ENCODE measurements around the gene MEI4.
A peak's percentile ranks its signal among the peaks of the same experiment; 100 is the strongest.
"Not testable (repeated sequence)": the region's sequence is repeated elsewhere in the genome, so short reads cannot be mapped to it uniquely, and the experiment has no call there.

The MEI4 gene, protein sequence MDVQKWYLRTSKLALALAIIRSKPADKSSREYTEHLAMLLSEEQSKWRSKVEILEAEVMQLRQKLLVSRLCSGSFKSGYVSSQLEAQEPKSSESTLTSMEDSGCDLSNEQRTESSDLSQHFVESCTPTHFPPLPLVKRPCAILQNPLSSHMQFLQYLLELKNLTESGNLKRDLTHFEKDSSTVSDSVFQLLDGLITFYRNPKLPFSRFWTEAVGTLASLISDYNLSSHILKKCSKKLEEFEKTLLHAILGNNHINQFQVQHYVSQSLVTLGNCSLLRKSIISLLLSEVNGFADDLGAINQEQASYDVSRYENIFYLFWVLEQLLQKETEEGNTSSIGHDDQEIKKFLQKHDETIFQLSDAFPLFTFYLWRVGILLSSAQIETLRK

DNA sequence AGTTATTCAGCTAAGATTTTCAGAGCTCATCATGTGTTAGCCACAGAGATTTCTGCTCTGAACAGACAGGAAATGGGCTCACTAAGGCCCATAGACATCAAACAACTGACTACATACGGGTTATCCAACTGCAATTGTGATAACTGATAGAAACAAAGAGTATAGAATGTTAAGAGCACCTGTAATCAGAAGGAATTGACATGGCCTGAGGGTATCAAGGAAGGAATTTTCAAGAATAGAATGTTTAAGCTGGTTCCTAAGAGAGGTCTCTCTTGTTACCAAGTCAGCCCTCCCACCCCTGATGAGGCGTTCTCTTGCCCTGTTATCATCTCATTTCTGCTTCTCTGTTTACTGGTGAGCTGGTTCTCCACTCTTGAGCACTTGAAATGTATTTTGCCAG lies at the start of gene MEI4:
Gene MEI4 (plus strand): TSS at position 301 of the 400 bp plus-strand sequence. CDS start 37,633 bp downstream, outside the sequence.
- DNase-seq = no peak

DNA sequence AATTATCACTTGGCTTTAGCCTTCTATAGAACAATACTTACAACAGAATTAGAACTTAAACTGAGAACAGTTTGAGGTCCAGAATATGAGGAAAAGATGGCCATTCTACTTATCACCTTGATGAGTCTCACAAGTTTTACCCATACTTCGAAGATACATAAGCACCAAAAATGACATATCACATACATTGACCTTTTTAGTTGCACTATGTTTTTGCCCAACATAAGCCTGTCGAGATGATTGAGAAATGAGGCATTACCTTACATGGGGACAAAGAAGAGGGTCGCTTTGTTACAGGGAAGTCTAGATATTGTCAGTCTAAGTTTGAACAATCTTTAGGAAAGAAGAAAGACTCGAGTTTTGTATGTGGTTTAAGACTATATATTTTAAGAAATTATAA lies 48.4 kb upstream of the MEI4 start:
- DNase-seq = no peak

DNA sequence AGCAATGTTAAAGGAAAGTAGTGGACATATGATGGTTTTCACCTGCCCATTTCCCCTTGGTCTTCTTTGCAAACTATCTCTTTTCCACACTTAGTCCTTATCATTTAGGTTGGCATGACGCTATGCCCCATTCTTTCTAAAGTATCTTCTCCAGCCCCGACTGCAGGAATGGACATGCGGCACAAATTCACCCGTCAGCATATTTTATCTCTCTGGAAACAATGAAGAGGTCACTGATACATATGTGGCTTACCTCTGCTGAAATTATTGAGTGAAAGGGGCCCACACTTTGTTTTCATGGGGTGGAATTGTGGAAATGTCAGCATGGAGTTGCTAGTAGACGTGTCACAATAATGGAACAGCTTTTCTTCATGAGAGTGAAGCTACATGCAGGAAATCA lies 45.8 kb upstream of the MEI4 start:
- no peak for DNase-seq

DNA sequence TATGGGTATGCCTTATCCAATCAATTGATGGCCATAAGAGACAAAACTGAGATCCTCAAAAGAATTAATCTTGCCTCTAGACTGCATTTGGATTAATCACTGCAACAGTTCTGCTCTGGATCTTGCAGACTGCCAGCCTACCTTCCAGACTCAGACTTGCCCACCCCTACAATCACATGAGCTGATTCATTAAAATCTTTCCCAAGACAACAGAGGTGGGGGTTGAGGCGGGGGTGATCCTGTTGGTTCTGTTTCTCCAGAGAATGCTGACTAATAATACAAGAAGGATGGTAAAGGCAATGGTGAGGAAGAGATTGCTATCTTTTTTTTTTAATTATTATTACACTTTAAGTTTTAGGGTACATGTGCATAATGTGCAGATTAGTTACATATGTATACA lies 43.7 kb upstream of the MEI4 start:
- no peak for DNase-seq

DNA sequence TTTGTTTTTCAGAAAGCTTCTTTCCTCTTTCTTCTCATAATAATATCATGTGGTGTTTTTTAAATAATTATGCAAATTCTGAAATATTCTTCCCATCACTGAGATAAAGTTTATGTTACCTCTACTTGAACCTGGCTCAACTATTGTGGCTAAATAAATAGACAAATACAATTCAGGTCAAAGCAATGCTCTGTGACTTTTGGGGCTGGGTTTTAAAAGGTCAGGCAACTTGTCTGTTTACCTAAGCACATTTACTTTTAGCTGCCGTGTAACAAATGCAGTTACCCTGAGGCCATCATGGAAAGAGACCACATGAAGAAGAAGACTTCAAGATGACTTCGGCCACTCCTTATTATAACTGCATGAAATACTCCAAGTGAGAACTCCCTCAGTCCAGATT lies 33.7 kb upstream of the MEI4 start:
- DNase-seq = no peak

DNA sequence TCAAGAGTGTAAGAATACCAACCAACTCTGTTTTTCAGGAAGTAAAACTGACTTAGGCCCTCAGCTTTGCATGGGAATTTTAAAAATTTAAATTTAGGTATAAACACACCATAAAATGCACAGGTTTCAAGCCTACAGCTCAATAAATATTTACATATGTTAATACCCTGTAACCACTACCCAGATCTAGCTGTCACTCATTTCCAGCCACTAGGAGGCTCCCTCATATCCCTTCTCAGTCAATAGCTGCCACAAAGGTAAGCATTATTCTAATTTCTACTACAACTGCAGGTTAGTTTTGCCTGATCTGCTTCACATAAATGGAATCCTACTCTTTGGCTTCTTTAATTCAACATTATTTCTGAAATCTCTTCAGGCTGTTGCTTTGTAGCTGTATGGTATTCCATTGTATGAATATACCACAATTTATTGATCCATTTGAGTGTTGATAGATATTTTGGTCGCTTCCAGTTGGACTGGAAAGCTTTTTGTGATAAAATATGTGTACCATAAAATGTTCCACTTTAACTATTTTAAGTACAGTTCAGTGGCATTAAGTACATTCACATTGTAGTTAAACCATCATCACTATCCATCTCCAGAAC lies 32.5 kb upstream of the MEI4 start:
- no peak for DNase-seq

DNA sequence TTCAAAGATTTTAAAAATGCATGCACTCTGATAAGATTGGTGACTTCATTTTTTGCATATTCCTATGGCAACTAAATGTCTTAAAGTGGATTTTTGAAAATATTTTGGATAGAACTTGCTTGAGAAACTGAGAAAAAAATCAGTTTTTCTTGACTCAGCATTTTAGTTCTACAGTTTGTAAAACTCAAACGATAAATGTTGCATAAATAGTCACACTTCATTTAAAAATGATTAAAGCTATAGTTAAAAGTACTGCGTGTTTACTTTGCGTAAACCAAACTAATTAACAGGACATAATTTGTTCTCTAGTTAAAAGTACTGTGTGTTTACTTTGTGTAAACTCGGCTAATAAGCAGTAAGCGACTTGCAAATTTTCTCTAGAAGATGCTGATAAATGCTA lies 28.3 kb upstream of the MEI4 start:
- DNase-seq = no peak

DNA sequence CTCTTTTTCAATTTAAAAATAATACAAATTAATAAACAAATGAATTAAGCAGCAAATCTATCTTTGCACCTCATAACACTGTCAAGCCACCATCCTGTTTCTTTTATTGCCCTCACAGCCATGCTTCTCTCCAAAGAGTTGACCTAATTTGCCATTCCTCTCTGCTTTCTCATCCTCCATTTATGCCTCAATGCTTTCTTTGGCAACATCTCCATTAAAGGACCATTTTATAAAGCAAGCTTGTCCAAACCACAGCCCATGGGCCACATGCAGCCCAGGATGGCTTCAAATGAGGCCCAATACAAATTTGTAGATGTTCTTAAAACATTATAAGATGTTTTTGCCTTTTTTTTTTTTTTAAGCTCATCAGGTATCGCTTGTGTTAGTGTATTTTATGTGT lies 26.4 kb upstream of the MEI4 start:
- DNase-seq = no peak

DNA sequence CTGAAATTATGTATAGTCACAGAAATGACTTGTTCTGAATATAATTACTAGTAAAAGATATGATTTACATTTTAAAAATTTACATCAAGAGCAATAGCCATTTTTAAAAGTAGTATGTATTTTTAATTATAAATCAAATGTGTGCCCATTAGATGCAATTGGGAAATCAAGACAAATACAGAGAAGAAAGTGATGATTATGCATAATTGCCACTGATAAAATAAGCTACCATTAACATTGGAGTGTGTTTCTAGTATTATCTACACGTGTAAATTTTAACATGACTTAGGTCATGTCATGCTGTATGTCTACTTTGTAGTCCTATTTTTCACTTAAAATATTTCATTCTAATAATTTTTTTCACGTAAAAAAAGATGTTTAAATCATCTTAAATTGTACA lies 22.8 kb upstream of the MEI4 start:
- DNase-seq = no peak

DNA sequence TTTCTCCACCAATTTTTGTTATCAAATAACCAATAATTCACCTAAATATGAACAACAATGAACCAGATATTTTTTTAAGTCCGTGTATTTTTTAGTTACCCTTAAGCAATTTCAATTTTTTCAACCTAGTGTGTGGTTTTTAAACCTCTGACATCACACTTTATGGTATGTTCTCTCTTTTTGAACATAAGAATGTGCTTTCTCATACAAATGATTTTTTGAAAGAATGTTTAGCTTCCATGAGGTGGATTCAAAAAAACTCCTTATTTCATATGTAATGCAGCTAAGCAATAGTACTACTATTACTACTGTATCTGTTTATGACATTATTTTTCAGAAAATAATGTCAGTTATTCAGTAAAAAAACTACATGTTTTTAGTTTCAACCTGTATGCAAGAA lies 19.4 kb upstream of the MEI4 start:
- DNase-seq = no peak

DNA sequence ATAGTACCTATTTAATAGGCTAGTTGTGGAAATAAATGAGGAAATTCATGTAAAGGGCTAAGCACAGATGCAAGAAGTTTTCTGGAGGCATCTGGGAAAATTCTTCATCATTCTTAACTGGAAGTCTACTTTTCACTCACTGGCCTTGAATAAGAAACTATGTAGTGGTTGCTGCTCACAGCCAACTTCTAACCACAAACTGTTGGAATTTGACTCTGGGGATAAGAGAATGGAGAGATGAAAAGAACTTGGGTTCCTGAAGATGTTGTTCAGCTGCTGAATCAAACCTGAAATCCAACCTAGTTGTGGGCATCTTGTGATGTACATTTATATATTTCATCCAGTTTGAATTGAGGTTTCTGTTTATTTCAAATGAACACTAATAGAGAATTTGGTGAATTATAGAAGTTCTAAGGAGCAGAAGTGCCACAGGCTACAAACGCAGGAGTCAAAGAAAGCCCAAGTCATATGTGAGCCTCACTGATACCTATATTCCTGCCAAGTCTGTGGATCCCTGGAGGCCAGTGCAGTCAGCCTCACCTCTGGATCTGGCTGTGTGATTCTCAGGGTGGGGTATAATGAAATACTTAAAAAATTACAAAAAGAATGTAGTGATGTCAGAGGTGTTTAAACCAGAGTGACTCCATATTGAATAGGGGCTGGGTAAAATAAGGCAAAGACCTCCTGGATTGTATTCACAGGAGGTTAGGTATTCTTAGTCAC lies 18.7 kb upstream of the MEI4 start:
- no peak for DNase-seq

DNA sequence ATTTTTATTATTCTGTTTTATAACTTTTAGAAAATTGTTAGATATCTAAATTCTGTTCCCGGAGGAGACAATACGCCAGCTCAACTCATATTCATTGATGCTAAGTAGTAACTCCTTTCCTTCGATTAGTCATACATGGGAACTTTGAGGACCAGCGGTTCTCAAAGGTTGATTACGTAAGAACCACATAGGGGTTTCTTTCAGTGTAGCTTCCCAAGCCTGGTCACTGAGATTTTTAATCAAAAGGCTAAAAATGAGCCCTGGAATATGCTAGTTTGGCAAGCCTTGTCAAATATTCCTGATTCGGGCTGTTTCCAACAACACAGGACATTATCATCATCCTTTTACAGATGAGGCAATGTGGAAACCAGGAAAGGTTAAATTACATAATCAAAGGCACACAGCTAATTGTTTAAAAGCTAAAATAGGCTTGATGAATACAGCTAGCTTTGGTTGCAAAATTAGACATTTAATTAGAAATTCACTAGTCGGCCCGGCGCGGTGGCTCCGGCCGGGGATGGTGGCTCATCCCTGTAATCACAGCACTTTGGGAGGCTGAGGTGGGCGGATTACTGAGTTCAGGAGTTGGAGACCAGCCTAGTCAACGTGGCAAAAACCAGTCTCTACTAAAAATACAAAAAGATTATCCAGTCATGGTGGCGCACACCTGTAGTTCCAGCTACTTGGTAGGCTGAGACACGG lies 14.6 kb upstream of the MEI4 start:
- DNase-seq = no peak

DNA sequence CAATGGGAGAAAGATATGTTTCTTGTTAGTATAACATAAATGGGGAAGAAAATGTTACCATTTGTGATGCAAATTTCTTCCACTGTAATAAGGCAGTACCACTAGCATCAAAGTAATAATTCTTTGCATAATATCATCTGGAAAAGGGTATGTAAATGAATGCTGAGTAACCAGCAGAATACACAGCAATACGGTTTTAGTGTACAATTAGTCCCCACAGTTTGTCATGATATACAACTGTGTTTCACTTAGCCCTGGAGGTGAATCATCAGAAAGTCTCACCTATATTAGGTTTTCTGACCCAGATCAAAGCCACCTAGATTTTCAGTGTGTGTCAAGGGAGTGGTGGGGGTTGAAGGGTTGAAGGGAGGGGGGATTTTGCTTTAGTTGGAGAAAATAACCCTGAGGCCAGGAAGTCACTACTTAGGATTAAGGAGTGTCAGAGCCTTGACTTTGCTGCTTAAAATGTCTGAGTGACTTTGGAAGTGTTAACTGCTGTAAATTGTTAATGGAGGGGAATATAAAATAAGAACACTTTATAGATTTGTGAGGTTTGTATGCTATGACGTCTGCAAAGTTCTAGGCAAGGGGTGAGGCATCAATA lies 8.6 kb upstream of the MEI4 start:
- DNase-seq = no peak

DNA sequence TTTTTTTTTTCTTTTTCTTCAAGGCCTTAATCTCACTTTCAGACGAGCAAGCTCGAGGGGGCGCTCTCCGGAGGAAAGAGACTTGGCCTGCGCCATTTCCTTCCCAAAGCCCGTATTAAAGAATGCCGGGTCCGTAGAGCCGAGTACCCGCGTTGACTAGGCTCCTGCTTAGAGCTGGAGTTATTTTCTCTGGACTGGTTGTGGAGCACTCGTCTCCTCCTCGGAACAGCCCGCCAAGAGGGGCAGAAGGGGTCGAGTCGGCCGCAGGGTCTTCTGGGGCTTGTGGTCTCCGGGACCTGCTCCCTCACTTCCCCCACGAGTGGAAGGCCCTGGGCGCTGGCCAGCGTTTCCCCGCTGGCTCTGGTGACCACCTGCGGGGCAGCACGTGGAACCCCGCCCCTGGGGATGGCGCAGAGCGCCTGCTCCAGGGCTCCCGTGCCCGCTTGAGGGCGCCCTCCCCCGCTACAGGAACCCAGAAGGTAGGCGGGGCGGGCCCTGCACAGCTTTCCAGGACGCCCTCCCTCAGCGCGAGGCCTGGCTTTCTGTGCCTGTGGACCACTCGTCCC lies 2.7 kb upstream of the MEI4 start:
- peak; percentile 18 for DNase-seq

DNA sequence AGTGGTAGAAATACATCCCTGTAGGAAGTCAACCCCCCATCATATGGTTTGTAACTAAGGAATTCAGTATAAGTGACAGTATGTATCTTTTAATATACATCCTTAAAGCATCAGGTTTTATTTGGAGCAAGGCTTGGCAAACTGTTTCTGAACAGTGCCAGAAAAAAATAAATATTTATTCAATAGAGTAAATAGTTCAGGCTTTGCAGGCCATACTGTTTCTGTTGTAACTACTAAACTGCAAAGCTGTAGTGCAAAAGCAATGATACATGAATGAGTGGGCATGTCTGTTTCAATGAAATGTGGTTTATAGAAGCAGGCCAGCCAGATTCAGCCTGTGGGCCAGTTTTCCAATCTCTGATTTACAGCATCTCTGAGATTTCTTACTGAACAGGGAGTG lies 977 bp downstream of the MEI4 start:
- no peak for DNase-seq

DNA sequence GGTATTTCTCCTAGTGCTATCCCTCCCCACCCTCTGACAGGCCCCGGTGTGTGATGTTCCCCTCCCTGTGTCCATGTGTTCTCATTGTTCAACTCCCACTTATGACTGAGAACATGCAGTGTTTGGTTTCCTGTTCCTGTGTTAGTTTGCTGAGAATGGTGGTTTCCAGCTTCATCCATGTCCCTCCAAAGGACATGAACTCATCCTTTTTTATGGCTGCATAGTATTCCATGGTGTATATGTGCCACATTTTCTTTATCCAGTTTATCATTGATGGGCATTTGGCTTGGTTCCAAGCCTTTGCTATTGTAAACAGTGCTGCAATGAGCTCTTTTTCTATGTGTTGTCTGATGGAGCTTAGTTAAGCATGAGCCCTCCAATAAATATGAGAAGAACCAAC lies 2.2 kb downstream of the MEI4 start:
- not testable (repeated sequence) for DNase-seq

DNA sequence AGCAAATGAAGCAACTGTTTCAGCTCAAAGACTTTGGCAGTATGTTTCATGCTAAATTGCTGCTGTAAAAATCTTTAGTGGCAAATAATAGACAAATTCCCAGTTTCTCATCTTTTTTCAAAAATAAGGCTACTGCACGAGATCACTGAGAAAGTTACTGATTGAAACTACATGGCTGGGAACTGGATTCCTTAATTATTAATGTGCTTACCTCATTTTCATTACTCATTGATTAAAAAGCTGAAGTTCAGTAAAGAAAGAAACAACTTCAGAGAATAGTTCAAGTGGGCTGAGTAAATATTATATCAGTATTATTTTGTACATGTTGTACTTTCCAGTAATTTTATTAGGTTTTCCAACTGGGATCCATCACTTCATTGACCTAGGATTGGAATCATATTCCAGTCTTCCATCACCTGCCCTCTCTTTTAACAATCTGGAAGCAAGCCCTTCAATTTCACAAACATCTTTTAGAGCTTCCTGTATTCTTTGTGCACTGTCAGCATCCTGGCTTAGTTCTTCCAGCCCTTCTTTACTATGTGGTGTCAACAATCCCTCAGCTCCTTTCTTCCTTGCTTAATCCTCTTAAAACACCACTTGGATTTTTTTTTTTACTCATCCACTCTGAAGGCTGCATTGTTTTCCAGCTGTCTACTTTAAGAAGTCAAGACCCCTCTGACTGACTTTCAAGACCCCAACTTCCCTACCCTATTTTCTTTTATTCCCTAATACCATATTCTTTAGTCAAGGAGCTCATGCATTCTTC lies 4.3 kb downstream of the MEI4 start:
- no peak for DNase-seq

DNA sequence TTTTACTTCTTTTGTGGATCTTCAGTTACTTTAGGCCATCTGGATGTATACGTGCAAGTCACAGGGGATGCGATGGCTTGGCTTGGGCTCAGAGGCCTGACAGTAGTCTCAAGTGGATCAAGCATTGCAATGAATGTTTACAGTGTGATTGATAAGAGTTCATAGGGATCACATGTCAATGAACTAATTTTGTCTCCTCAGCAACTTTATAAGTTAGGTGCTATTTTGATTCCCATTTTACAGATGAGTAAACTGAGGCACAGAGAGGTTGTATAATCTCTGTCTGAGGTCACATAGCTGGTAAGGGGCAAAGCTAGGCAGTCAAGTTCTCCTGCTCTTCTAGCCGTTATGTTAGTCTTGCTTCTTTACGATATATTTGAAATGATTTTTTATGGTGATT lies 13.5 kb downstream of the MEI4 start:
- no peak for DNase-seq

DNA sequence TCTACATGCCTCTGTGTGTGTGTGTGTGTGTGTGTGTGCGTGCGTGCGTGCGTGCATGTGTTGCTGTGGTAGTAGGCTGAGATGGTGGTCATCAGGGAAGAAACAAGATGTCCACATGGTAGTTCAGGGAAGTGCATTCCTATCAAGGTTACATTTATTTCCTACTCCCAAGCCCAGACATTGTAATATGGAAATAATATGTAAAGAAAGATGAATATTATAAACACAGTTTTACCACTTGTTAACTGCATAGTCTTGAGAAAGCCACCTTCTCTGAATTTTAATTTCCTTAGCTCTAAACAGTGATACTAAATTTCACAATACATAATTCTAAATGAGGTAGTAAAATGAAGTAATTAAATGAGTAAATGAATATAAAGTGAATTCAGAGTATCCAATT lies 14.0 kb downstream of the MEI4 start:
- DNase-seq = no peak

DNA sequence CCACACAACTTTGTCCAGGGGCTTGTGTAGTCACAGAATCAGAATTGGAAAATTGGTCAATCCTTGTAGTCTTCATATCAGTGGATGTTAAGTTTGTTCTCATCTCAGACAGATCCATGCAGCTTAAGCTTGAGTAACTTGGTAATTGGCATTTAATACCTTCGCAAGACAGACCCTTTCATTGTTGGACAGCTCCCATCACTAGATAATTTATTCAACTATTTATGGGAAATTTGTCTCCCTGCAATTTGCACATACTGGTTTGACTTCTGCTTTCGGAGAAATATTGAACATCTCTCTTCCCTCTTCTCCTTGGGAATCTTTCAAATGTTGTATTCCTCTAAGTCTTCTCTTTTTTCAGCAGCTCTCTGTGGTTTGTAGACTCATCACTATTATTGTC lies 17.1 kb downstream of the MEI4 start:
- DNase-seq = no peak

DNA sequence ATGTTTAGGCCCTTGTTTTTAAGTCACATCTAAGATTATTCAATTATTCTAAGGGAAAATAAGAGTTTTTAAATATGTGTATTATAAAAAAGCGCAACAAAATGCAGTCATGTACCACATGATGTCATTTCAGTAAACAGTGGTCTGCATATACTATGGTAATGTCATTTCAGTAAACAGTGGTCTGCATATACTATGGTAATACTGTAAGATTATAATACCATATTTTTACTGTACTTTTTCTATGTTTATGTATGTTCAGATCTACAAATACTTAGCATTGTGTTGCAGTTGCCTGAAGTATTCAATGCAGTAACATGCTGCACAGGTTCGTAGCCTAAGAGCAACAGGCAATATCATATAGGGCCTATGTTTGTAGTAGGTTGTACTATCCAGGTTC lies 21.4 kb downstream of the MEI4 start:
- no peak for DNase-seq

DNA sequence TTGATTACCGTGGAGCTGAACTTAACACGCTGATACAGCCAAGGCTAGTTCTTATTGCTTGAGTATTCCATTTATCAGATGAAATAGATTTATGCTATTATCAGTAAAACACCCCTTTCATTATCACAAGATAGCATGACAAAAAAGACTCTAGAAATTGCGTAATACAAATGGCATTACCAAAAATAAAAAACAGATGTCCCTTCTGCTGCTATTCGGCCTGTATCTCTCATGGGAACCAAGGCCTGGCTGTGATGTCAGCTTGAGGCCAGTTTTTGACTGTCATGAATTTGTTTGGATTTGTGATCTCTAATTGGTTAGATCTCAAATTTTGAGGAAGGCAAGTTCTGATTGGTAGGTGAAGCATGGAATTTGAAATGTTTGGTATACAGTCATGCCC lies 25.2 kb downstream of the MEI4 start:
- no peak for DNase-seq
